HG03342 (cell line): Measurements from ENCODE around the gene PGAP1.

Experiments used
- ATAC-seq: cut with Tn5 transposase; IDR thresholded peaks from one replicate; pipeline ENCODE4 v1.9.1; 2021; ENCODE audit warnings: mild to moderate bottlenecking, moderate library complexity; ENCODE audit not compliant: unreplicated experiment

The PGAP1 gene

DNA sequence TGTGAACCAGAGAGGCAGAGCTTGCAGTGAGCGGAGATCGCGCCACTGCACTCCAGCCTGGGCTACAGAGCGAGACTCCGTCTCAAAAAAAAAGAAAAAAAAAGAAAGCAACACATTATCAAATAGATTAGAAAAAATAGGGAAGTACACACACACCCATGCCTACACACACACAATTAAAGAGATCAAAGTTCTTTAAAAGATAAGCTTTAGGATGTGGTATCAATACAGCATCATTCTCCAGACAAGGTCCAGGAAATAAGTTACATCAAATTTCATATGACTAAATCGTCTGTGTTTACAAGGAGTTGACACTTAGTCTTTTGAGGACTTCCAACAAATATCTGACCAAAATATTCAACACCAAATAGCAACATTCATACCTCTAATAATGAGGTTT, 25.7 kb downstream of the PGAP1 start:
- ATAC-seq = no peak

DNA sequence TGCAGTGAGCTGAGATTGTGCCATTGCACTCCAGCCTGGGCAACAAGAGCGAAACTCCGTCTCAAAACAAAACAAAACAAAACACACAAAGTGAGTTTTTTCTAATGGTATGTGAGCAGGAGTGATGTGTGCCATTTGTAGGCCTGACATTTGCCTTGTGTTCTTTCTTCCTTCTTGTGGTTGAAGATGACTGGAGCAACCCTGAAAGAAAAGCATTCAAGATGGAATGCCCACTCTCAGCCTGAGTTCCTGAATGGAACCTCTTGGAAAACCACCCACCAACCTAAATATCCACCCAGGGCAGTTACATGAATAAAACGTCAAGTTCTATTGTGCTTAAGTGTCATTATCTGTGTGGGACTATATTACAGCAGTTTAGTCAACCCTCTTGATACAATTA, 26.5 kb downstream of the PGAP1 start:
- ATAC-seq = no peak

DNA sequence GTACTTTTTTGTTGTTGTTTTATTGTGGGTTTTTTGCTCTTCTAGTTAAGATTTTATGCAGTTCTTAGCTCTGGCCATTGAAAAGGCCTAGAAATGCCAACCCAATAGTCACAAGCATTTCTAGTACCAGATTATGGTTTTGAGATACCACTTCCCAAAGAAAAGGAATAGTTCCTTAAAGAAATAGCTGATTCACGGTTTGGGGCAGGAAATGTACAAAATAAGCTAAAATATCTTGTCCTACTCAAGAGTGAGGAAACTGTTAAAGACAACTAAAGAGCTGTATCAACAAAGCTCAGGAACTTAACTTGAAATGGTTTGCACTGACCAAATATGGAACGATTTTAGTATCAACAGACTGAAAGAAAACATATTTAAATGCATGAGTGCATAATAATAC, 35.4 kb downstream of the PGAP1 start:
- ATAC-seq = no peak

DNA sequence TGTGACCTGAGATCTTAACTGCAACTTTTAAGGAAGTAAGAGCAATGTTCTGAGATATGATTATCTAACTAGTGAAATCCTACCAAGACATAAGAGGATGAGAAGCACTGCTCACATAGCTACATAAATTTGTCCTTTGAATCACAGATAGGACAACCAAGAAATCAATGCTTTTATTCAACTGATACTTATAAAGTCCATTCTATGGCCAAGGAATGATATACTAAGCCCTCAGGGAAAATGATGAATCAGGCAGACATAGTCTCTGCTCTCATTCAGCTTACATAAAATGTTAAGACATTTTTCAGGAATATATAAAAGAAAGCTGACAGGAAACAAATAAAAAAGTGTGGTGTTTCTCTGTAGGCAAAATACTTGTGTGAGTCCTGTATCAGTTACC, 39.1 kb downstream of the PGAP1 start:
- ATAC-seq = no peak

DNA sequence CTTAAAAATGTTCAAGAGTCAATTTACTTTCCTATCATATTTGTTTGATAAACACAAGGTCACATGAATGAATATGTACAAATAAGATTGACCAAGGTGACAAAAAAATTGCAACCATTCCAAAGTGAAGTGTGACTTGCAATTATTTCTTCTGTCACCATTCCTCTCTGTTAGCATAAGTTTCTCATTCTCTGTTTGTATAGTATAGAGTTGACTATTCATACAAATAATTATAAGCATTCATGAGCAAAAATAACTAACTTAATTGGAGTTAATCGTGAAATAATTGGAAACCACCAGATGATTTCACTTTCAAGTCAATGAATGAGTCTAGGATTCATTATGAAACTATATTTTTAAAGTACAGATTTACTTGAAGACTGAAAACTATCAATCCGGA, 42.1 kb downstream of the PGAP1 start:
- ATAC-seq = no peak

DNA sequence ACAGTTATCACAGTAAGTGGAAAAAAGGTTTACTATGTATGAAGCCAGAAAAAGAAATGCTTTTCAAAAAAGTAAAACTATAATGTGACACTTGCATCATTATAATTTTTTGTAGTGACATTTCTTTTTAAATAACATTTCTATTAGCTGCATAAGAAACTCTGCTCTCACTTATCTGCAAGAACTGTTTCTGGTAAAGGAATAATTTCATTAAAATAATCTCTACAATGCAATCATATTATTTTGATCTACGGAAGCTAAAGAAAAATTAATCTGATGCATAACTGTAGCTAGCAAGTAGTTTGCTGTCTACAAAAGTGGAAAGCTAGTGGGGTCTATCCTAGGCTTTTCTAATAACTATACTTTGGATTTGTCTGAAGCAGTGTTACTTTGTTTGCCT, 50.1 kb downstream of the PGAP1 start:
- ATAC-seq = no peak

DNA sequence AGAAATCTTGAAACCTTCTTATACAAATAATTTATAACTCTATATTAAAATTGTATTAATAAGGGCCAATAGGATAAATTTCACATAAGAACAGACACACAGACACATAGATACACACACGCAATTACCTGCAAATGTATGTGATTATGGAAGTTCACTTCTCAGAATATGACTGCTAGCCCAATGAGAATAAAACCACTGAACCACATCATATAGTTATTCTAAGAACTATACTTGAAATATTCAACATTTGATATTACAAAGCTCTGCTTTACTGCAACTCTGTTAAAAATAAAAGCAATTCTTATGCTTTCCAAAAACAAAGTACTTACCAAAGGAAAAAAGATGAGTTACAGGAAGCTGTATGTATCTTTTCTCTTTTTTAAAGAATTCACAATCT, 51.1 kb downstream of the PGAP1 start:
- ATAC-seq = no peak

DNA sequence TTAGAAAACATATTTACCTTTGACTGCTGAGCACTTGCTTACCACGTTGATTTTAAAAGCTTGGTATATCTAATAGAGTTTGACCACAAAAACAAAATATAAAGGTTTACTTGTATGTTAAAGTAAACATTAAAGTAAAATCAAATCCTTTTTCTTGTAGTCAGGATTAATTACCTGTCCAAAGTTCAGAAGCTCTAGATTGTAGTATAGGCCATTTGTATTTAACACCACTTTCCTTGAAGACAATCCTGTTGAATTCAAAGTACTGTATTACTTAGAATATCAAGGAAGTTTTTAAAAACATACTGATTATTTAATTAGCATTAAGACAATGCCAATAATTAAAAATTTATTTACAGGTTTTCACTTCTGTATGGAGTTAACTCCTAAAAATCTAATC, 53.0 kb downstream of the PGAP1 start:
- no peak for ATAC-seq

DNA sequence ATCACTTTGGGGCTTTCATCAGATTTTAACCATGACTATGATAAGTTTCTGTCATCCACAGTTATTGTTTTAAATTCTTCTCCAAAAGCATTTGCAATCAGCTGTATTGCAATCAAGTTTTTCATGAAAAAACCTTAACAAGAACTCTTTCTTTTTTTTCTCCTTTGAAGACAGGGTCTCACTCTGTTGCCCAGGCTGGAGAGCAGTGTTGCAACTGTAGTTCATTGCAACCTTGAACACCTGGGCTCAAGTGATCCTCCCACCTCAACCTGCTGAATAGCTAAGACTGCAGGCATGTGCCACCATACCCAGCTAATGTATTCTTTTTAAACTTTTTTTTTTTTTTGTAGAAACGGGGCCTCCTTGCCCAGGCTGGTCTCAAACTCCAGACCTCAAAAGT, 71.9 kb downstream of the PGAP1 start:
- ATAC-seq = no peak

DNA sequence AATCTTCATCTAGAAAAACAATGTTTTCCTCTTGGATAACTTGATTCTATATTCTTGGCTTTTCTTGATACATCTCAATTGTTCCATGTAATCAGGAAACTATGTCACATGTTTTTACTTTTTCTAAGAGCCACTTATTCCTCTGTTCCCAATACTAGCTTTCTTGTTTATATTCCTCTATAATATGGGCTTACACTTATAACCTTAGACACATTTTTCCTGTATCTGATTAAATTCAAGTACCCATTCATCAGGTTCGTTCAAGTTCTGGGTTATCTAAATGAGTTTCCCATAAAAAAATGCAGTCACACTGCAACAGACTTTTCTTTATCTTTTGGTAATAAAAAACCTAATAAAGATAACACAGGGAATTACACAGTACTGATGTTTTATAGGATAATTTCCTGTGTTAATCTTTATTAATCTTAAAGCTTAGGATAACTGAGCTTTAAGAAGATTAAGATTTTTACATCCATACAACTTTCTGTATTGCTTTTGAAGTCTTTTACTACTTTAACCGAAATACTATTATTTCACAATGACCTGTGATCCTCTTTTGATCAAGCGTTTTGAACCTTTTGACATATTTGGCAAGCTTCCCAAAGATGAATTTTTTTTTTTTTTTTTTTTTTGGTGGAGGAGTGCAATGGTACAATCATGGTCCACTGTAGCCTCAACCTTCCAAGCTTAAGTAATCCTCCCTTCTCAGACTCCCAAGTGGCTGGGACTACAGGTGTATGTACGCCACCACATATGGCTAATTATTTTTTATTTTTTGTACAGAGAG, 73.0 kb downstream of the PGAP1 start:
- ATAC-seq = no peak

DNA sequence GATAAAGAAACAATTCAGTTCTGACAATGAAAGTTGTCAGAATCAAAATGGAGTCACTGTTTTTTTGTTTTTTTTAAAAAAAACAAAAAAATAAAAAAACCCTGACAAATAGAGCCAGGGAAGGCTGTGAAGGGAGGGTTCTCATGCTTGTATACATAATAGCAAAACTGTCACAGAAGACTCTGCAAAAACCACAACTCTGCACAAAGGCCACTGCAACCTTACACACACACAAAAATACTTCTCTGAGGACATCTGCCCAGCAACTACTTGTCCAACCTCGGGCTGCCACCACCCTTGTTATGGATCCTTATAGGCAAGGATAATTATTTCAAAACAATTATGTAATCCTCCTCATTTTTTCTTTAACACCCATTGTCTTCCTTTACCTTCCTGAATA, 75.4 kb downstream of the PGAP1 start:
- no peak for ATAC-seq

DNA sequence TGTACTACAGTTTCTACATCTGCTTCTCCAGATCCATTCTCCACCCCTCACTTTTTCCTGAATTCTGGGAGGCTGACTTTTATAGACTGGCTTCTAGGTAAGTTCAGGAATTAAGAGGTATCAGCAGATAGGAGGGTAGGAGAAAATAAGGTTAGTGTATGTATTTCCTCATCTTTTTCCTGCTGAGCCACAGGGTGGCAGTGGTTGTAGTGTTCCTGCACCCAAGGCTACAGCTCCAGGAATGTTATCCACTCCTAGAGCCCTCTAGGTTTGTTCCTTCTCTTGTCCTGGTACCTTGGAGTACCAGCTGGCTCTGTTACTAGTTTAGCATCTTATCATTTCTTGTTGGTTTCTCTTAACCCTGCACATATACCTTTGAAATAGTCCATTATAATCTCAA, 76.6 kb downstream of the PGAP1 start:
- ATAC-seq = no peak

DNA sequence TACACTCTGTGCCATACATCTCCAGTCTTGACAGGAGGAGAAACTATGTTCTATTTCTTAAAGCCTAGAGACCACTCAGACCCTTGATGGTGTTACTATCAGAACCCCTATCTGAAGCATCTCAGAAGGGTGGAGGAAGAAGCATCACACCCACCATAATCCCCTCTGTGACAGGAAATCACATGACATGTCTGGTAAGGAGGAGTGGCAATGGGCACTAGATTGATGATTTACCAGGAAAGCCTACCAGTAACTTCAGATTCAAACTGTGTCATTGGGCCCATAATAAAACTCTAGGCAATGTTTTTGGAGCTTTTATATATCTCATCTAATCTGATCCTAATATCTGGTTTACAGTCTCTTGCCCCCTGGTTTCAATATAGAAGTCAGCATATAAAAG, 80.2 kb downstream of the PGAP1 start:
- ATAC-seq = no peak

DNA sequence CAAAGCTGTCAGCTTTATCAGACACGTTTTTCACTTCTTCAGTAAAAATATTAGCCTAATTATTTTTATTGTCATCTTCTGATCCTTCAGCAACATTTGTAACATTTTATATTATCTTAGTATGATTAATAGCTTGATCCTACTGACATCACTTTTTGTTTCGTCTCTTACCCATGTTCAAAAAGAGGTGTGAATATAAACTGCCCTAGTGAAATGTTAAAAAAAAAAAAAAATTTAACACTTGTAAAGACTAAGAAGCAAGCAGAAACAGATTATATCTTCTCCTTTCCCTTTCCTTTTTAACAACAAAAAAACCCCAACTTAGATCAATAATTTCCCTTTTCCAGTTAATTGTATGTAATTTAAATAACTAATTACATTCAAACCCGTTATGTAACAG, 81.1 kb downstream of the PGAP1 start:
- no peak for ATAC-seq

DNA sequence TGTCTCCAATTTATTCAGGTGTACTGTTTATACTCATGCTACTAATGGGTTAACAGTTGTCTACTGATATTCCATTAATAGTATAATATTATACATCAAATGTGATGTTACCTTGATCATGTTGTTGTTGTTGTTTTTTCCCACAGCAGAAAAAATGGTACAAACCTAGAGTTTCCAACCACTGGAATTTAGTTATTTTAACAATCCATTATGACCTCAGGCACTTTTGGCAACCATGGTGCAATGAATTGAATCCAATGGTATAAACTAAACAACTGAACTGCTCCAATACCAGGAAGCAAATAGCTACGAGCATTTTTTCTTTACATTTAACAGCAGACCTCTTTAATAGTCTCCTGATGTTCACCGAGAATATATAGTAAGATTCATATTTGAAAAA, 86.3 kb downstream of the PGAP1 start:
- no peak for ATAC-seq

DNA sequence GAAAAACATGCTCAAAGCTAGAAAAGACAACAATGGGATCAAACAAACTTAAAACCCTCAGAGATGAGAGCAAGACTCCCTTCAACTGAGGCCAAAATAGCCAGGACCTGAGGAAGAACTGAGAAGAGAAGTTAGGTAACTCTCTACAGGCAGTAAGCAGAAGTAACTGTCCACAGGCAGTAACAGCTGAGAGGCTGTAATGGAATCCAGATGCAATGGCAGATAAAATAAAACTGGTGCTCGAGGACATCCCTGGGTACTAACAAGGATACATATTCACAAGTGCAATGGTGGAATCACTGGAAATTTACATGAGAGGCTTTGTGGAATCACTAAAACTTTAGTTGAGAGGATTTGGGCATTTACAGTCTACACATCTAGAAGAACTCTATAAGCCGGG, 86.9 kb downstream of the PGAP1 start:
- ATAC-seq = no peak

DNA sequence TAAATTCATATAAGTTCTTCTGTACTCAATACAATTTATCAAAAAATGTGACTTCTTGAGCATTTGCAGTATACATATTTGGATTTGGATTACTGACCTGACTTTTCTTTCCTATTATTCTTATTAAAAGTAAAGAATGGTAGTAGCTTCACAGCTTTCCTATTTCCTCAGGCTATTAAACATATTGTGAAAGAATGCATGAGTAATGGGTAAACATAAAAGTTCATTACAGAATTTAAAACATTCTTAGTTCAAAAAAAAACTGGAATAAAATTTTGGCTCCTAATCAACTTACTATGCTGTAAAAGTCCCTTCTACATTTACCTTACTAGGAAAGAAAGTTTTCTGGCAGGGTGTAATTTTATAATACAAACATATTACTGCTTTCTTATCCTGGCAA, 90.1 kb downstream of the PGAP1 start:
- no peak for ATAC-seq

DNA sequence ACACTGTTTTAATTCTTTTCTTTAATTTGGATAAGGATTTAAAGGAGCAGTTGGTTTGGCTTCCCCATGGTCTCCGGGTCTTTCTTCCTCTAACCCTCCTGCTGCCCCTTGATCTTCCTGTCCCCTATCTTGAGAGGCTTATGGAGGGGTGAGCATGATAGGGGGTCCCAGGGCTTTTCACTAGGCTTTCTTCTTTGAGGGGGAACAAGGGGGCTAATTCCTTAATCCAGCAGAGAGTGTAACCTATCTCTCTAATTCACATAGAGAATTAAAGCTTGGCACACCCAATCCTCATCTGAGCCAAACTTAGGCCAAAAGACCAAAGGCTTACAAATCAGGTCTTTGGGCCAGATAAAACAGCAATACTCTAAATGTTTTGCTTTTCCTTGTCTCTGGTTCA, 95.8 kb downstream of the PGAP1 start:
- ATAC-seq = no peak

DNA sequence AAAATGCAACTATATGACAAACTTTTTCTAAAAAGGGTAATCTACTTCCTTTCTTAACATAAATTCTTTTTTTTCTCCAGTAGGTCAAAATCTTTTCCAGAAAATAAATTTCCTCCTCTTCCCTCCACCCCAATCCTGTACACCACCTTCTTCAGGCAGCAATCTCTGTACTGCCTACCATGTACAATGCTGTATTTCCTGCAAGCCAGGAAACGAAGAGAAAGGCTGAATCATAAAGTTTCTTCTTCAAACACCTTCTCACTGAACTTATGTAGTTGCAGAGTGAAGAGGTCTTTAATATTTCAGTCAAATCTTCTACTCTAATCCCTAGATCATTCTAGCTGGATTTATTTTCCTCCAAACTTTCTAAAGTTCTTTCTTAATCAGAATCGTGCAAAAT, 99.2 kb downstream of the PGAP1 start:
- no peak for ATAC-seq

DNA sequence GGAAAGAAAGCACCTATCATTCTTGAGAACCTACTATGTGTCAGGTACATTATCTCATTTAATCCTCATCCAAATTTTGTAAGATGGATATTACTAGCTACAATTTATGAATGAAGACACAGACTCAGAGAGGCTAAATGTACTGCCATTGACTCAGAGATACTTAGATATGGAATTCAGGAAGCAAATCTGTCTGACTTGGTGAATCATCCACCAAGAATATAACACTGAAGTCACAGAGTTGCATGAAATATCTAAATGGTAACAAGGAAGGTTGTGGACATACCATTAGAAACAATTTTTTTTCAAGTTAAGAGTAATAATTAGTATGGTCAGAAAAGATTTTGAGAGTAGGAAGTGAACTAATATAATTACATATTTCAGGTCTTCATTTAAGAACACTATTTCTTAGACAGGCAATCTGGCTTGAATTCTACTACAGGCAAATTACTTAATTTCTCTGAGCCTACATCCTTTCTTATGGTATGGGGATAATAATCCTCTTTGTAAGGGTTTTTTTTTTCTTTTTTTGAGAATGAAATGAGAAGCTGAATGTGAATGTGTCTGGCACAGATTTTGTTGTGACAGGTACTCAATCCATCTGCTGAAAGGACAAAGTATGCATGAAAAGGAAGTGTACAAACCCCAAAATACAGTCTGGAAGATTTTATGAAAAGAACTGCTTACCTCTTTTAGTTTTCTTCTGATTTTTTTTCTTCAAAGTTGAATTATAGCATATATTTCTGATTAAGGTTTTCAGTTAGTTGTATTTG, 102.6 kb downstream of the PGAP1 start:
- ATAC-seq = no peak

DNA sequence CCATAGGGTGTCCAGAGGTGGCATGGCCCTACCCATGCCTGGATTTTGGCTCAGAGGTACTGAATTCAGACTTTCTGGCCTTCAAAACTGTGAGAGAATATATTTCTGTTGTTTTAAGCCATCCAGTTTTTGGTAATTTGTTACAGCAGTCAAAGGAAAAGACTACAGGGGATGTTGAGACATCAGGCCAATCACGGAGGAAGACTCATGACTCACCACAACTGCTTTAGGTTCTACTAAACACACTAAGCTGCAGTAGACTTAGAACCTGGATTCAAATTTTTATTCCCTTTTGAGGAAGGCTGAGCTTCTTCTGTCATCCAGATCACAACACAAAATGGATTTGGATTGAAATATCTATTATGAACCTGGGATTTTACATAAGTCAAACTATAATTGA, 105.3 kb downstream of the PGAP1 start:
- no peak for ATAC-seq

DNA sequence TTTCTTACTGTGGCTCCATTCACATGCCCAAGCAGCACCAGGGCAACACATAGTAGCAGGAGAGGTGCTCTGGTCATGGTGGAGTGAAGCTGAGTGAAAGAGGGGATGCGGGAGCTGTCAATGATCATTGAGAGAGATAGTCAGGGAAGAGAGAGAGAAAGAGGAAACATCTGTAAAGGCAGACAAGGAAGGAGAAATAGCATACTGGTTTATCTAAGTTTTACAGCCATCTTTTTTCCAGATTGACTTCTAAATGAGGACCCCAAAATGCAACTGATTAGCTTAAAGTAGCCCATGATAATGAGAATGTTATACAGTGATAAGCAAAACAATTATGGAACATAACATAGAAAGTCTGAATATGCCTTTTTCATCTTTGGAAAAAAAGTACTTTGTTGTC, 117.2 kb downstream of the PGAP1 start, which contains the start of gene C2orf66:
C2orf66 (minus strand) TSS at position 96 of the 400 bp plus-strand sequence; CDS start at position 77, 19 bp downstream.
- no peak for ATAC-seq
